ENCODE data around the gene NUP214.
"Not testable (repeated sequence)": the region's sequence is repeated elsewhere in the genome, so short reads cannot be mapped to it uniquely, and the experiment has no call there.

The NUP214 gene

DNA sequence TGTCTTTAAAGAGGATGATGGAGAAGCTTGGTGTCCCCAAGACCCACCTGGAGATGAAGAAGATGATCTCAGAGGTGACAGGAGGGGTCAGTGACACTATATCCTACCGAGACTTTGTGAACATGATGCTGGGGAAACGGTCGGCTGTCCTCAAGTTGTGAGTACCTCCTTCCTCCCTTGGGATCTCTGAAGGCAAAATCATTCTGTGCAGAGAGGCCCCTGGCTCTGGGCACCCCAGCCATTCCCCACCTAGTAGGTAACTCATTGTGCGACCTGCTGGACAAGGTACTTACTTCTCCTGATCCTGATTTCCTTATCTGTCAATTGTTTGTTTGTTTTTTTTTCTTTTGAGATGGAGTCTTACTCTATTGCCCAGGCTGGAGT lies 7.6 kb upstream of the NUP214 start:
- DNase-seq = no peak

GRCh38 chr9:131119600-131119999 lies 5.8 kb upstream of the NUP214 start:
- DNase-seq = no peak

- no peak for DNase-seq
Measured at GRCh38 chr9:131120620-131121228, 4.7 kb upstream of the NUP214 start.

DNA sequence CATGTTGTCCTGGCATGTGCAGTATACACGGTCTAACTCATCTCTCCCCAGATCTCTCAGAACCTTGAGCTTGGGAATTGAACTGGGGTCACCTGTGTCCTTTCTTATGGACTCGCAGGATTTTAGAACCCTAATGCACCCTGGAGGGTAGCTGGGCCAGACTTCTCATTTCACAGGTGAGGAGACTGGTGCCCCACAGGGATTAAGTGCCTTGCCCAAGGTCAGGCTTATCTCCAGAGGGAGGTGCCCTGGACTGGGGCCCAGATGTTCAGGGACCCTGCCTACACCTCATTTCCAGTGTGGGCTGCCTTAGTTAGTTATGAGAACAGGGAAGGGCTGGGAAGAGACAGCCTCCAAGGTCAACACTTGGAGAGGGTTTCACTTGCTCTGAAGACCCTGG lies 4.0 kb upstream of the NUP214 start:
- DNase-seq = no peak

DNA sequence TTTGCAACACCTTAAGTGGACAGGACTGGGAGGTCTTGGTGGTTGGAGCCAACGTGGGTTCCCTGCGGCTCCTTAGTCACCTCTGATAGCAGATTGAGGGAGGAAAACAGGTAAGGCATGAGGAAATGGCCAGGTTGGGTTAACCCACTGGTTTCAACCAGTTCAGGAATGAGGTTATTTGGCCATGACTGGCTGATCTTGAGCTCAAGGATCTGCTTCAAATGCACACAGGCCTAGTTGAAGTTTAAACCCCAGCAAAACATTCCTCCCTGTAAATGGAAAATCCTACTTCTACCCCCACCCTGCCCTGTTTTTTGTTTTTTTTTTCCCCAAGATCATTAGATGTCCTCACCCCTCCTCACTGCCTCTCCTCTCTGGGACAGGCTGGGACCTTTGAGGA lies 3.2 kb upstream of the NUP214 start:
- no peak for DNase-seq

GRCh38 chr9:131125038-131125287 lies 423 bp upstream of the NUP214 start:
- DNase-seq = no peak

DNA sequence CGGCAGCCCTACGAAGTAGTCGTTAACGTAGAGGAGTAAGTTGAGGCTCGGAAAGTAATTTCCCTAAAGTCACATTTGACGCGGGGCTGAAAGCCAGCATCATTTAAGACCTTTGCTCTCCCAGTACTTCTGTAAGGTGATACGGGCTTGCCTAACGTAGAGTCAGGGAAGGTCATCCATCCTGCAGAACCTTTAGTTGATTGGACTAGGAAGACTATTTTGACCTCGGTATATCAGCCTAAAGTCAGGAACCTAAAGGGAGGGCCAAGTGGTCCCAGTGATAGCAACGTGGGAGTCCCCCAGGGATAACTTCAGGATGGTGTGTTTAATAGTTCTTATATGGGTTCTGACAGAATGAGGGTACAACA lies 657 bp downstream of the NUP214 start:
- no peak for DNase-seq

GRCh38 chr9:131129183-131129582 lies 3.8 kb downstream of the NUP214 start:
- DNase-seq = no peak

- DNase-seq = no peak
Measured at GRCh38 chr9:131138676-131139075, 13.3 kb downstream of the NUP214 start.

DNA sequence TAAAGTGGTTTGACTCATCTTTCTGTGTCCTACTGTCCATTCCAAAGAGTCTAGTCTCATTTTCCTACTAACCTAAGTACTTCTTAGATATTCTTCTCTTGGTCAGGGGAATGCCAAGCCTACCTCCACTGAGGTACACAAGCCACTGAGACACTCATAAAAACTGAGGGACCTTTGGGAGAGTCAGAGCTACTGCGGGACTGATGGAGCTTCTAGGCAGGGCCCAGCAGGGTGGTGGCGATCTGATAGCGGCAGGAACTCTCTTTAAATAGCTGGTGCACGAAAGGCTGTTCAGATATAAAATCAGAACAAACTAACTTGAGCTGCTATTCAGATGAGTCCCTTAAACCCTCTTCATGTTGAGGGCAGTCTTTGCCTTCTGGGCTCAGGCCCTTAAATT lies 14.7 kb downstream of the NUP214 start:
- no peak for DNase-seq

- no peak for DNase-seq
Measured at GRCh38 chr9:131140550-131140949, 15.2 kb downstream of the NUP214 start.

DNA sequence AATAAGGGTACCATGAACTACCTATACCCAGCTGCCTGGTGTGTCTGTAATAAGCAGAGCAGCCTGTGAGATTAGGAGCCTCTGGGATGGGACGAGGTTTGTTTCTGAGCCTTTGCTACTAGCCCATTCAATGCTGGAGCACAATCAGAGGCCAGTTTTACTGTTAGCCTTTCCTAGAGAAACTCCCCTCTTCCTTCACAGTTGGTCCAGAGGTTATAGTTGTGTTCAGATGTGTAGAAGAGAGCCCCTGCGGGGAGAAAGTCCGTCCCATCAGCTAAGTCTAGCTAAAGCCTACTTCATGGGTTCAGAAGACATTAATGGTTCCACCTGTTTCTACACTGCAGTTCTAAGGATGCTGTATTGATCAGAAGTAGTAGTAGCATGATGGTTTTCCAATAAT lies 16.8 kb downstream of the NUP214 start:
- no peak for DNase-seq

DNA sequence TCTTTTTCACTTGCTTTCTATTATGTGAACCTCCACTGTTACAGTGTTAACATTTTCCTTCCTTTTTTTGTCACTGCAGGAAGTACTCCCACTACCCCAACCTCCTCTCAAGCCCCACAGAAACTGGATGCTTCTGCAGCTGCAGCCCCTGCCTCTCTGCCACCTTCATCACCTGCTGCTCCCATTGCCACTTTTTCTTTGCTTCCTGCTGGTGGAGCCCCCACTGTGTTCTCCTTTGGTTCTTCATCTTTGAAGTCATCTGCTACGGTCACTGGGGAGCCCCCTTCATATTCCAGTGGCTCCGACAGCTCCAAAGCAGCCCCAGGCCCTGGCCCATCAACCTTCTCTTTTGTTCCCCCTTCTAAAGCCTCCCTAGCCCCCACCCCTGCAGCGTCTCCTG lies 18.8 kb downstream of the NUP214 start:
- no peak for DNase-seq

DNA sequence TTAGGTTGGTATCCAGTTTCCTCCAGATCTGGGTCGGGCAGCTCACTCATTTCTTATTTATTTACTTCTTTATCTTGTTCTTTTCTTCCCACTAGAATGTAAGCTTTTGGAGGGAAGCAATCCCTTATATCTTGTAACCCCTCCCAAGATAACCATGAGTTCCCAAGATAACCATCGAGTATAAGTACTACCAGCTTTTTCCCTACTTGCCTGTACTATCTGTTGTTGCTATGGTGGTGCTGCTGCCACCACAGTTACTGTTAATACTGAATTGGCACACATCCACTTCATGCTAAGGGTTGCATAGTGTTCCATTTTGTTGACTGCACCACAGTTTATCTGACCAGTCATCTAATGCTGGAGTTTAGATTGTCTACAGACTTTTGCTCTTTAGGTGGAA lies 19.9 kb downstream of the NUP214 start:
- no peak for DNase-seq

DNA sequence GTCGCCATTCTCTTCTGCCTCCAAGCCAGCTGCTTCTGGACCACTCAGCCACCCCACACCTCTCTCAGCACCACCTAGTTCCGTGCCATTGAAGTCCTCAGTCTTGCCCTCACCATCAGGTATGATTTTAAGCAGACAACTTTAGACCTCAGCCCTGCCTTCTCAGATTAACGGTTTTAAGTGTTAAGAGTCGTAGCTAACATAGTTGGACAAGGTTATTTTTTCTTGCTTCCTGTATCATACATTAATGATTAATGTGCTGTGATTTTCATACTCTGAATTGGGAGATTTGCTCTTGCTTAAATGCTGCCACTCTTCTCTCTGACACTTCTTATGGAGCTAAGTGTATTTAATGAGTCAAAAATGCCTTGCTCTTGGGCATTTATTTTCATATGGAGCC lies 20.8 kb downstream of the NUP214 start:
- no peak for DNase-seq

DNA sequence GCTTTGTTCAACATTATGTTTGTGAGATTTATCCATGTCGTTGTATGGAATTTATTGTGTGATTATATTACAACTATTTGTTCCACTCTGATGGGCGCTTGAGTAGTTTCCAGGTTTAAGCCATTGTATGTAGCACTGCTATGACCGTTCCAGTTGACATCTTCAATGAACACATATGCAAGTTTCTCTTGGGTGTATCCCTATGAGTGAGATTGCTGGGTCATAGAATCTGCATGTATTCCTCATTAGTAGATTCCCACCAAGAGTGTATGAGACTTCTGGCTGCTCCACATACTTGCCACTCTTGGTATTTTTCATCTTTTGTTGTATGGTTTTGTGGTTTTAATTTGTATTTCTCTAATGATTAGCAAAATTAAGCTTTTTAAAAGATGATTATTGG lies 22.9 kb downstream of the NUP214 start:
- DNase-seq = no peak

DNA sequence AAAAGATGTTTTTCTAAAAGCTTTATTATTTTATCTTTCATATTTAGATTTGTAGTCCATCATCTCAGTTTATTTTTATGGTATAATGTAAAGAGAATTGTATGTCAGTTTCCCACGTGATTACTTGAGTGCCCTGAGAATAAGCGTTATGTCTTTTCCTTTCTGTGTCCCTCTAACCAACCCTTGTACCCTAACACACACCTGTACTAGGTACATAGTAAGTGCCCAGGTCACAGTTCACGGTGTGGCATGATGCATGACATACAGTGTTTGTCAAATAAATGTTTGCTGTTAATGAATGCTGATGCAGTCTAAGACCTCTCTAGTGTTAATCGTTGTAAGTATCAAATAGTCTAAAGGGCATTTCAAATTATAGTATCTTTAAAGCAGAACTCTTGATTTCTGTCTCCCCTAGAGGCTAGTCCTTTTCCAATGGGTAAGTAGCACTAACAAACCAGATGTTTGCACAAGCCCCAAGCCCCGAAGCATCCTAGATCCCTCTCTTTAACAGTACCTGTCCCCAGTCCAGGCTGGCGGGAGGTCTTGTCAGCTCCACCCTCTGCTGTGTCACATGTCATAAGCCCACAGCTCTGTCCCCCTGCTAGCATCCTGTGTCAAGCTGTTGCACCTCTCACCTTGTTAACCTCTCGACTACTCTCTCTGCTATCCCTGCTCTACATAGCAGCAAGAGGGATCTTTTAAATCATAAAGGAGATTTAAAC lies 23.7 kb downstream of the NUP214 start:
- no peak for DNase-seq

DNA sequence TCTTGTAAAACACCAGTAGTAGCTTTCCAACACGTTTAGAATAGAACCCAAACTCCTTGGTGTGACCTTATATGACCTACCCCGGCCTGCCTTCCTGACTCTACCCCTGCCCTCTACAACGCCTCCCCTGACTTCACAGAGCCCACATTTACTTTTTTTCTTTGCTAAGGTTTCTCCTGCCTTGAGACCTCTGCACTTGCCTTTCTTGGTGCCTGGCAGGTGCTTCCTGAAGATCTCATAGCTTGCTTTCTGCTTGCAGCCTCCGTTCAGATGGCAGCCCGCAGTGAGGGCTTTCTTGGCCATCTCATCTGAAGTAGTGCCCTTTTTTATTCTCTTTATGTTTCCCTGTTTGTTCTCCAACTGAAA lies 24.3 kb downstream of the NUP214 start:
- no peak for DNase-seq

GRCh38 chr9:131153595-131153994 lies 28.2 kb downstream of the NUP214 start:
- no peak for DNase-seq

DNA sequence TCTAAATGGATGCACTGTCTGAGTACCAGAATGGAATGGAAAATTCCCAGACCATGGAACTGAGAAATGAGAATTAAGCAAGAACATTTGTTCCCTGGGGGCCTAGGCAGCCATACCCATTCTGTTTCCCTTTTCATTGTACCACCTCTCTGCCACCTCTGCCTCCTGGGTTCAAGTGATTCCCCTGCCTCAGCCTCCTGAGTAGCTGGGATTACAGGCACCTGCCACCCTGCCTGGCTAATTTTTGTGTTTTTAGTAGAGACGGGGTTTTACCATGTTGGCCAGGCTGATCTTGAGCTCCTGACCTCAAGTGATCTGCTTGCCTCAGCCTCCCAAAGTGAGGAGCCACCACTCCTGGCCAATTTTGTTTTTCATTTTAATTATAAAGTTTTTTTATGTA lies 33.3 kb downstream of the NUP214 start:
- not testable (repeated sequence) for DNase-seq

GRCh38 chr9:131160416-131161112 lies 35.2 kb downstream of the NUP214 start:
- DNase-seq = no peak

DNA sequence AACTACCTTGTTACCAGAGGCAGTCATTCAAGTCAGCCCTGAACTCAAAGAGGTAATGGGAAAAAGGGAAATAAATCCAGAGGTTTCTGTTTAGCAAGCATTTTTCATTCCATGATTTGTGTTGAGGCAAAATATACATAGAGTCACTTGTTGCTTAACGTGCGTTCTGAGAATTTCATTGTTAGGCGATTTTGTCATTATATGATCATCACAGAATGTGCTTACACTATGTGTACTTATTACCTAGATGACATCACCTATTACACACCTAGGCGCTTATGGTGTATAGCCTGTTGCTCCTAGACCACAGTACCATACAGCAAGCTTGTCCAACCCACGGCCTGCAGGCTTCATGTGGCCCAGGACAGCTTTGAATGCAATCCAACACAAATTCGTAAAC lies 36.2 kb downstream of the NUP214 start:
- no peak for DNase-seq

DNA sequence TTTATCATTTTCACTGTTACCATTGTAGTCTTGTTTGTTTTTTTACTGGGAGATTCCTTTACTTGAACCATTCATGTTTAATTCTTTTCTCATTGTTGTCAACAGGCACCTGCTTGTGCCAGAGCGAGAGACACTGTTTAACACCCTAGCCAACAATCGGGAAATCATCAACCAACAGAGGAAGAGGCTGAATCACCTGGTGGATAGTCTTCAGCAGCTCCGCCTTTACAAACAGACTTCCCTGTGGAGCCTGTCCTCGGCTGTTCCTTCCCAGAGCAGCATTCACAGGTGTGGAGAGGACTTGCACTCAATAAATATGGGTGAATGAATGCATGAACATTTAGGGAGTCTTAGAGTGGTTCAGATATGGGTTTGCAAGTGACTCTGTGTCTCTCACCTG lies 37.5 kb downstream of the NUP214 start:
- no peak for DNase-seq

DNA sequence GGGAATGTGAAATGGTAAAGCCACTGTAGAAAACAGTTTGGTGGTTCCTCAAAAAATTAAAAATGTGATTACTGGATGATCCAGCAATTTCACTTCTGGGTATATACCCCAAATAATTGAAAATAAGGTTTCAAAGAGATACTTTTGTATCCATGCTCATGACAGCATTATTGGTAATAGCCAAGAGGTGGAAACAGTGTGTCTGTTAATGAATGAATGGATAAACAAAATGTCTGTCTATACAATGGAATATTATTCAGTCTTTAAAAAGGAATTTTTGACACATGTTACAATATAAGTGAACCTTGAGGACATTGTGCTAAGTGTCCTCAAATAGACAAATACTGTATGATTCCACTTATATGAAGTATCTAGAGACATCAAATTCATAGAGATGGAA lies 40.1 kb downstream of the NUP214 start:
- DNase-seq = no peak

DNA sequence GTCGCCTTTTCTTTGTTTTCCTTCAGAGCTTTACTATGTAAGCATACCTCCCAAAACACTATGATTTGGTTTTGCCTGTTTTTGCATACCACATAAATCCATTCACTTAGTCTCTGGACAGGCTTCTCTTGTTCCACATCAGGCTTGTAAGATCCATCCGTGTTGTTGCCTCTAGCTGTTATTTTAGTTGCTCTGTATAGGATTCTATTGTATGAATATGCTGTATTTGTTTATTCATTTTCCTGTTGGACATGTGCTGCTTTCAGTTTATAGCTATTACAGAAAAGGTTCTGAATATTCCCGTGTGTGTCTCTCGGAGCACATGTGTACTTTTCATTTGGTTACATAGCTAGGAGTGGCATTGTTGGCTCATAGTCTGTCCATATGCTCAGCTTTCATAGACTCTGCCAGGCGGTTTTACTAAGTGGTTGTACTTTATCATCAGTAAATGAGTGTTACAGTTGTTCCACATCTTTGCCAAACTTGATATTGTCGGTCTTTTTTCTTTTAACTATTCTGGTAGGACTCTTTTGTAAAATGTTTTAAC lies 41.8 kb downstream of the NUP214 start:
- no peak for DNase-seq

Measured in CD4-positive, alpha-beta T cell treated with Interleukin-10 for 1 hour (primary cell).